ENCODE results near the gene ARHGEF39.
"Not testable (repeated sequence)": the region's sequence is repeated elsewhere in the genome, so short reads cannot be mapped to it uniquely, and the experiment has no call there.

ARHGEF39 gene

GRCh38 chr9:35639631-35640030, 25.4 kb downstream of the ARHGEF39 start:
- TF ChIP-seq CTCF (IDR thresholded peaks at IDR 0.05; ENCODE audit: low read depth, low read length, missing control alignments) = no peak
- no peak overlapping the region for H3K4me3 ChIP-seq (ENCODE audit: low read depth, low read length)
- DNase-seq (ENCODE audit: low read depth) = no peak

GRCh38 chr9:35639225-35639624, 25.8 kb downstream of the ARHGEF39 start:
- not testable (repeated sequence) for DNase-seq (ENCODE audit: low read depth); H3K4me3 ChIP-seq (ENCODE audit: low read depth, low read length)

GRCh38 chr9:35638751-35639150, 26.2 kb downstream of the ARHGEF39 start:
- not testable (repeated sequence) for H3K4me3 ChIP-seq (ENCODE audit: low read depth, low read length); DNase-seq (ENCODE audit: low read depth)

GRCh38 chr9:35637427-35637955, 27.5 kb downstream of the ARHGEF39 start:
- not testable (repeated sequence) for DNase-seq (ENCODE audit: low read depth); H3K4me3 ChIP-seq (ENCODE audit: low read depth, low read length)

- DNase-seq (ENCODE audit: low read depth); H3K4me3 ChIP-seq (ENCODE audit: low read depth, low read length): not testable (repeated sequence)
These were observed 28.1 kb downstream of the ARHGEF39 start for GRCh38 chr9:35636877-35637246.

GRCh38 chr9:35636135-35636876, 28.7 kb downstream of the ARHGEF39 start:
- DNase-seq (ENCODE audit: low read depth) = no peak
- no peak for TF ChIP-seq CTCF (IDR thresholded peaks at IDR 0.05; ENCODE audit: low read depth, low read length, missing control alignments)
- no peak overlapping the region for H3K4me3 ChIP-seq (ENCODE audit: low read depth, low read length)

- DNase-seq (ENCODE audit: low read depth) = no peak
- TF ChIP-seq CTCF (IDR thresholded peaks at IDR 0.05; ENCODE audit: low read depth, low read length, missing control alignments) = no peak
- no peak overlapping the region for H3K4me3 ChIP-seq (ENCODE audit: low read depth, low read length)
These were observed 29.3 kb downstream of the ARHGEF39 start for GRCh38 chr9:35635730-35636129.

GRCh38 chr9:35629597-35629996, 35.4 kb downstream of the ARHGEF39 start:
- H3K4me3 ChIP-seq (ENCODE audit: low read depth, low read length) = no peak overlapping the region
- no peak for DNase-seq (ENCODE audit: low read depth)
- TF ChIP-seq CTCF (IDR thresholded peaks at IDR 0.05; ENCODE audit: low read depth, low read length, missing control alignments) = no peak

GRCh38 chr9:35628389-35628991, 36.5 kb downstream of the ARHGEF39 start:
- no peak overlapping the region for H3K4me3 ChIP-seq (ENCODE audit: low read depth, low read length)
- no peak for TF ChIP-seq CTCF (IDR thresholded peaks at IDR 0.05; ENCODE audit: low read depth, low read length, missing control alignments)
- DNase-seq (ENCODE audit: low read depth) = no peak
